H9 (cell line): ENCODE measurements around the gene TDRD1. TPM values are rescaled to one million over a fixed set of nuclear protein-coding genes. Genes with fewer than 3 reads are reported as not detected.

Source experiments
- DNase-seq: peaks from one replicate; pipeline ENCODE4 v3.0.0-alpha.2; 2017
- H2AFZ ChIP-seq: one replicate; pipeline ENCODE4 v1.6.1; 2013; ENCODE audit warnings: mild to moderate bottlenecking, low read length, control low read depth, moderate library complexity
- H2AK5ac ChIP-seq: 2 replicates; pipeline ENCODE4 v1.6.1; 2013; ENCODE audit warnings: low read length, control low read depth, mixed read lengths; ENCODE audit not compliant: insufficient read length
- H2BK120ac ChIP-seq: one replicate; pipeline ENCODE4 v1.6.1; 2013; ENCODE audit warnings: low read depth, mild to moderate bottlenecking, low read length, control low read depth, inconsistent platforms; ENCODE audit not compliant: poor library complexity, severe bottlenecking
- H2BK12ac ChIP-seq: 2 replicates; pipeline ENCODE4 v1.6.1; 2013; ENCODE audit warnings: low read length, control low read depth, mixed read lengths, low read depth; ENCODE audit not compliant: insufficient read length
- H2BK15ac ChIP-seq: 2 replicates; pipeline ENCODE4 v1.6.1; 2013; ENCODE audit warnings: low read depth, low read length, control low read depth
- H2BK20ac ChIP-seq: one replicate; pipeline ENCODE4 v1.6.1; 2013; ENCODE audit warnings: low read depth, mild to moderate bottlenecking, low read length, control low read depth, inconsistent platforms; ENCODE audit not compliant: poor library complexity, severe bottlenecking
- H2BK5ac ChIP-seq: 2 replicates; pipeline ENCODE4 v1.6.1; 2013; ENCODE audit warnings: low read length, control low read depth, mixed read lengths; ENCODE audit not compliant: insufficient read length
- H3K14ac ChIP-seq: 2 replicates; pipeline ENCODE4 v1.6.1; 2013; ENCODE audit warnings: low read length, control low read depth; ENCODE audit not compliant: insufficient read depth
- H3K18ac ChIP-seq: 2 replicates; pipeline ENCODE4 v1.6.1; 2013; ENCODE audit warnings: low read depth, mild to moderate bottlenecking, mixed read lengths, low read length, control low read depth; ENCODE audit not compliant: insufficient read length
- H3K23ac ChIP-seq: 2 replicates; pipeline ENCODE4 v1.6.1; 2013; ENCODE audit warnings: low read length, control low read depth, mixed read lengths, low read depth; ENCODE audit not compliant: insufficient read length
- H3K23me2 ChIP-seq: 2 replicates; pipeline ENCODE4 v1.6.1; 2013; ENCODE audit warnings: low read depth, mild to moderate bottlenecking, mixed read lengths, low read length, control low read depth; ENCODE audit not compliant: insufficient read length, poor library complexity, severe bottlenecking
- H3K27ac ChIP-seq: 2 replicates; pipeline ENCODE4 v1.5.1; 2013; ENCODE audit warnings: low read length, control low read depth, mixed read lengths, low read depth; ENCODE audit not compliant: insufficient read length
- H3K27me3 ChIP-seq: 2 replicates; pipeline ENCODE4 v1.6.1; 2013; ENCODE audit warnings: low read length, control low read depth, inconsistent platforms; ENCODE audit not compliant: insufficient read depth
- H3K4ac ChIP-seq: 2 replicates; pipeline ENCODE4 v1.6.1; 2013; ENCODE audit warnings: low read depth, mild to moderate bottlenecking, control low read depth, inconsistent platforms, low read length, moderate library complexity
- H3K4me1 ChIP-seq: 2 replicates; pipeline ENCODE4 v1.6.1; 2013; ENCODE audit warnings: low read length, control low read depth, inconsistent platforms; ENCODE audit not compliant: insufficient read depth
- H3K4me2 ChIP-seq: 2 replicates; pipeline ENCODE4 v1.6.1; 2013; ENCODE audit warnings: low read length, control low read depth, mixed read lengths; ENCODE audit not compliant: insufficient read length, insufficient read depth
- H3K56ac ChIP-seq: 2 replicates; pipeline ENCODE4 v1.6.1; 2013; ENCODE audit warnings: low read depth, mild to moderate bottlenecking, mixed read lengths, low read length, control low read depth; ENCODE audit not compliant: insufficient read length
- H3K79me1 ChIP-seq: 2 replicates; pipeline ENCODE4 v1.6.1; 2013; ENCODE audit warnings: low read depth, mild to moderate bottlenecking, moderate library complexity, low read length, control low read depth, inconsistent platforms; ENCODE audit not compliant: insufficient read depth, poor library complexity, severe bottlenecking
- H3K79me2 ChIP-seq: 2 replicates; pipeline ENCODE4 v1.6.1; 2013; ENCODE audit warnings: low read length, control low read depth, inconsistent platforms; ENCODE audit not compliant: insufficient read depth
- H3K9ac ChIP-seq: 2 replicates; pipeline ENCODE4 v1.6.1; 2013; ENCODE audit warnings: low read length, control low read depth, mixed read lengths; ENCODE audit not compliant: insufficient read length; ENCODE audit errors: extremely low read depth
- H3K9me3 ChIP-seq: one replicate; pipeline ENCODE4 v1.6.1; 2013; ENCODE audit warnings: low read depth, low read length, inconsistent platforms; ENCODE audit not compliant: control insufficient read depth
- H3T11ph ChIP-seq: one replicate; pipeline ENCODE4 v1.6.1; 2013; ENCODE audit warnings: mild to moderate bottlenecking, low read length, control low read depth, inconsistent platforms
- H4K20me1 ChIP-seq: one replicate; pipeline ENCODE4 v1.6.1; 2013; ENCODE audit not compliant: control insufficient read depth, insufficient read length, insufficient read depth
- H4K5ac ChIP-seq: 2 replicates; pipeline ENCODE4 v1.6.1; 2013; ENCODE audit warnings: low read depth, mild to moderate bottlenecking, mixed read lengths, low read length, control low read depth; ENCODE audit not compliant: insufficient read length
- H4K8ac ChIP-seq: replicated peaks from 2 replicates; pipeline ENCODE4 v1.6.1; 2013; ENCODE audit warnings: low read length, control low read depth, mixed read lengths, low read depth; ENCODE audit not compliant: insufficient read length
- H4K91ac ChIP-seq: 2 replicates; pipeline ENCODE4 v1.6.1; 2013; ENCODE audit warnings: low read depth, mild to moderate bottlenecking, moderate library complexity, mixed read lengths, low read length, control low read depth; ENCODE audit not compliant: insufficient read length
- H3K27ac Mint-ChIP-seq, 3 experiments: 2 replicates in 2 of 3; 3 replicates in 1 of 3; pipeline ENCODE4 v1.8.0; 2020 to 2021; ENCODE audit warnings: mixed read lengths in 3 of 3, mild to moderate bottlenecking in 1 of 3, moderate library complexity in 1 of 3
- H3K27me3 Mint-ChIP-seq: 2 replicates; pipeline ENCODE4 v1.8.0; 2021; ENCODE audit warnings: low read depth, mild to moderate bottlenecking, moderate library complexity, mixed read lengths
- H3K36me3 Mint-ChIP-seq, 3 experiments: 2 replicates in 2 of 3; 3 replicates in 1 of 3; pipeline ENCODE4 v1.8.0; 2020 to 2021; ENCODE audit warnings: low read depth in 3 of 3, mixed read lengths in 3 of 3; ENCODE audit not compliant: insufficient read depth in 1 of 3
- H3K4me1 Mint-ChIP-seq, 2 experiments: 2 replicates each; pipeline ENCODE4 v1.8.0; 2020; ENCODE audit warnings: mixed read lengths in 2 of 2
- H3K4me3 Mint-ChIP-seq, 2 experiments: 2 replicates in 1 of 2; 3 replicates in 1 of 2; pipeline ENCODE4 v1.8.0; 2020 to 2021; ENCODE audit warnings: mild to moderate bottlenecking in 2 of 2, mixed read lengths in 2 of 2, moderate library complexity in 1 of 2
- H3K9me3 Mint-ChIP-seq, 2 experiments: 2 replicates in 1 of 2; 3 replicates in 1 of 2; pipeline ENCODE4 v1.8.0; 2020; ENCODE audit warnings: mild to moderate bottlenecking in 2 of 2, mixed read lengths in 2 of 2, moderate library complexity in 1 of 2
- CTCF ChIP-seq: fragments of 200-600 bp; sonication (generic); conservative IDR thresholded peaks from 3 replicates; pipeline ENCODE4 v1.8.0; 2021; ENCODE audit warnings: antibody characterized with exemption, mild to moderate bottlenecking
- WGBS: extraction: QIAGEN DNeasy Blood & Tissue Kit; methylation state at CpG from one replicate; pipeline ENCODE4 v1.1.7; 2013; ENCODE audit warnings: missing lambda C conversion rate, low lambda C conversion rate, mixed read lengths; ENCODE audit not compliant: insufficient read length; ENCODE audit errors: extremely low coverage; 5-methylcytosine and 5-hydroxymethylcytosine counted together
- total RNA-seq: library from RNA; stranded (reverse); gene quantifications from 2 replicates; pipeline ENCODE4 v1.2.1, GENCODE V29; 2021

Gene TDRD1
- total RNA-seq, 1 experiment from 2014 or later = 0.15 TPM

- Histone ChIP-seq H2BK12ac (no peak overlapping the region), H2BK15ac (no peak overlapping the region), H3K23ac (no peak overlapping the region), H3K79me1 (no peaks in the 10 kb centered on the region), H2BK5ac (no peak overlapping the region), H2AK5ac (no peak overlapping the region), H3K14ac (no peak overlapping the region), H2BK20ac (no peak overlapping the region), H3K9ac (no peak overlapping the region), H4K8ac (no peak overlapping the region), H4K91ac (no peak overlapping the region), H4K5ac (no peak overlapping the region), H2BK120ac (no peak overlapping the region), H3K79me2 (no peaks in the 10 kb centered on the region), H3K9me3 (no peaks in the 10 kb centered on the region), H3K27me3 (no peaks in the 10 kb centered on the region), H3K4ac (no peak overlapping the region), H3K4me1 (no peaks in the 10 kb centered on the region), H4K20me1 (no peaks in the 10 kb centered on the region), H3T11ph (no peak overlapping the region), H3K18ac (no peak overlapping the region), H3K27ac (no peak overlapping the region), H3K4me2 (no peak overlapping the region), H3K56ac (no peak overlapping the region), H3K23me2 (no peaks in the 10 kb centered on the region), H2AFZ (no peak overlapping the region)
- no peak overlapping the region for H3K27ac Mint-ChIP-seq
- no peak overlapping the region for H3K4me3 Mint-ChIP-seq
- no peaks in the 10 kb centered on the region for H3K4me1 Mint-ChIP-seq
- no peak for DNase-seq
- H3K36me3 Mint-ChIP-seq = no peaks in the 10 kb centered on the region
- no peak for TF ChIP-seq CTCF
- peaks cover 5% of the 10 kb centered on the region for H3K27me3 Mint-ChIP-seq
- H3K9me3 Mint-ChIP-seq = no peaks in the 10 kb centered on the region
- WGBS = no CpG with 5 or more reads among the region's 6 CpGs
Measured at GRCh38 chr10:114276671-114277070, 97.5 kb downstream of the TDRD1 start.
